Limb (tissue), 2 donors: Measurements from ENCODE around the gene OCIAD1.
A peak's percentile ranks its signal among the peaks of the same experiment; 100 is the strongest.
"Not testable (repeated sequence)": the region's sequence is repeated elsewhere in the genome, so short reads cannot be mapped to it uniquely, and the experiment has no call there.

Experiments used
- DNase-seq, 2 donors: peaks; one replicate each; pipeline ENCODE4 v3.0.0-alpha.2; 2016; ENCODE audit errors: extremely low spot score in 2 of 2

OCIAD1 gene

DNA sequence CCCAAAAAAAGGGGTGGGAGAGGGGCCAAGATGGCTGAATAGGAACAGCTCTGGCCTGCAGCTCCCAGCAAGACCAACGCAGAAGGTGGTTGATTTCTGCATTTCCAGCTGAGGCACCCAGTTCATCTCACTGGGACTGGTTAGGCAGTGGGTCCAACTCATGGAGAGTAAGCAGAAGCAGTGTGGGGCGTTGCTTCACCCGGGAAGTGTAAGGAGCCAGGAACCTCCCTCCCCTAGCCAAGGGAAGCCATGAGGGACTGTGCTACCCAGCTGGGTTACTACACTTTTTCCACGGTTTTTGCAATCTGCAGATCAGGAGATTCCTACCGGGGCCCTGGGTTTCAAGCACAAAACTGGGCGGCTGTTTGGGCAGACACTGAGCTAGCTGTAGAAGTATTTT is 13.9 kb upstream of the OCIAD1 start:
- DNase-seq: no peak

DNA sequence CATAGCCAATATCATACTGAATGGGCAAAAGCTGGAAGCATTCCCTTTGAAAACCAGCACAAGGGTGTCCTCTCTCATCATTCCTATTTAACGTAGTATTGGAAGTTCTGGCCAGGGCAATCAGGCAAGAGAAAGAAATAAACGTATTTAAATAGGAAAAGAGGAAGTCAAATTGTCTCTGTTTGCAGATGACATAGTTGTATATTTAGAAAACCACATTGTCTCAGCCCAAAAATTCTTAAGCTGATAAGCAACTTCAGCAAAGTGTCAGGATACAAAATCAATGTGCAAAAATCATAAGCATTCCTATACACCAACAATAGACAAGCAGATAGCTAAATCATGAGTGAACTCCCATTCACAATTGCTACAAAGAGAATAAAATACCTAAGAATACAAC is 9.5 kb upstream of the OCIAD1 start:
- DNase-seq: not testable (repeated sequence)

DNA sequence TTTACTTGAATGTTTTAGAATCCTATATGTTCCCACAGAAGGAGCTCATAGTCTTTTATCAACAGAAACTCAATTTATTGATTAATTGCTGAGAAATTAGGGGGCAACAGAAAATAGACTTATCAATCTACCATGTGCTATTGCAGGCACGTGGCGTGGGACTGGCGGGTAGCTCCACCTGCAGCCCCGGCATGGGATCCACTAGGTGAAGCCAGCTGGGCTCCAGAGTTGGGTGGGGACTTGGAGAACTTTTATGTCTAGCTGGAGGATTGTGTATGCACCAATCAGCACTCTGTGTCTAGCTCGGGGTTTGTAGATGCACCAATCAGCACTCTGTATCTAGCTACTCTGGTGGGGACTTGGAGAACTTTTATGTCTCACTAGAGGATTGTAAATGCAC is 3.3 kb upstream of the OCIAD1 start:
- DNase-seq: no peak

DNA sequence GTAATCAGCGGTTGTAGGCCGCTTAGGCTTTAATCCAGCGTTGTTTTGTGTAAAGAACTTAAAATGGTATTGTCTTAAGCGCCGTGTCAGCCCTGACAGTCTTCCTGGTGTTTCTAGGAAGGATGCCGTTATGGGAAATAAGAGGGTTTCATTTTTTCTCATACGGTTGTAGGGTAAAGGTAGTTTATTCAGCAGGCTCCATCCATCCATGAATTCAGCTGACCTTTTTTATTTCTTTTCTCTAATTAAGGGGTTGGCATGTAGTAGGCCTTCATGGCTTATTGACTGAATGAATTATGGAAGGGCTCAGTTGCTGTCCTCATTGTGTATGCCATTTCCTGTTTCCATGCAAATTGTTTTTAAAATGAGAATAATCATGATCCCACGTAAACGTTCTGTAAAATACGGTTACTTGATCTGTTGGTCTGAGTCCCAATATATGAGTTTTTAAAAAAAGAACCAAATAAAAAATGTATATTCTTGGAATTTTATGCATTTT is 693 bp downstream of the OCIAD1 start:
- peak in 1 of 2 donors; percentile 2 for DNase-seq

DNA sequence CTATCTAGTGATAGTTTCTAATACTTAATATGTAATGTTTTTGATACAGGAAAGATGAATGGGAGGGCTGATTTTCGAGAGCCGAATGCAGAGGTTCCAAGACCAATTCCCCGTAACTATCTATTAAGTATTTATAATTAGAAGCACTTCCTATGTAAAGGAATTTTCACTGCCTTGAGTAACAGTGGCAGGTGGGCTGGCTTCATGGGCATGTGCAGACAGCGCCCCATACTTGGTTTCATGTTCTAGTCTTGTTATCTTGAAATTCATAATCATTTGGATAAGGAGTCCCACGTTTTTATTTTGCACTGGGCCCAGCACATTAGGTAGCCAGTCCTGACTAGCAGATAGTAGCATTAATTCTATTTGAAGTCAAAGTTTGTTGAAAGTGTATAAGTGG is 1.7 kb downstream of the OCIAD1 start:
- peak in 1 of 2 donors; percentile 6 for DNase-seq

DNA sequence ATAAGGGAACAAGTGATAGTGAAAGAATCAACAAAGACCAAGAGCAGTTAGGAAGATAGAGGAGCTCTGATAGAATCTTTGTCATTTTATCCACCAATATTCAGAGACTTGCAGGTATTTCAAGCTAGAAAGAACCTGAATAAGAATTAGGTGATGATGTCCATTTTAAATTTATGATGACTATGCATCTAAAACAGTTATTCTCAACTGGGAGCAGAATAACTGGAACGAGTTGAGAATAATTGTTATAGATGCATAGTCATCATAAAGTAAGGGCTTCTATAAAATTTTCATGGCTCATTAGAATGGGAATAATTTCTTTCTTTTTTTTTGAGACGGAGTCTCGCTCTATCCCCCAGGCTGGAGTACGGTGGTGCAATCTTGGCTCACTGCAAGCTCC is 5.8 kb downstream of the OCIAD1 start:
- no peak for DNase-seq

DNA sequence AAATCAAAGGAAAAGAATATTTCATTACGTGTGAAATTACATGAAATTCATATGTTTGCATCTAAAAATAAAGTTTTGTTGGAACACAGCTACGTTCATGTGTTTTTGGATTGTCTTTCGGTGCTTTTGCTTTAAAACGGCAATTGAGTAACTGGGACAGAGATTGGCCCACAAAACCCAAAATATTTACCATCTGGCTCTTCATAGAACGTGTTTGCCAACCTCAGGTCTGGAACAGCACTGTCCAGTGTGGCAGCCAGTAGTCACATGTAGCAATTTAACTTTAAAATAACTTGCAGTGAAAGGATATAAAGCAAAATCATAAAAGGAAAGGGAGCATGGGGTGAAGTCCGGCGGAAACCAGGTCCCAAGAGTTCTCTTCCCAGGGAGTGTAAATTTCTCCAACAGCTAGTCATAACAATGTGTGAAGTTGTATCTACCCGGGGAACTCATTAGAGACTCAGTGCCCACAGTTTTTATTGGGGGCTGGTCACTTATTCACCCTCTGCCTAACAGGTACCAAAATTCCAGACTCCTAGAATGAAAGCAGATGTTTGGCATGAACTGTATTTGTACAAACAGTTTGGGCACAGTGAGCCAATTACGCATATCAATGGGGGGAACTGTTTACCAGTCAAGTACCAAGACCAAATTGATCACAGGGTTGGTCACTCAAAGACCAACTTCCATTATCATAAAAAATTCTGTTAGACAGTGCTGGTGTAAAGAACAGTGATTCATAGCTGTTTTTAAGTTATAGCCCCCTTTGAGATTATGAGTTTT is 10.3 kb downstream of the OCIAD1 start:
- DNase-seq: no peak

DNA sequence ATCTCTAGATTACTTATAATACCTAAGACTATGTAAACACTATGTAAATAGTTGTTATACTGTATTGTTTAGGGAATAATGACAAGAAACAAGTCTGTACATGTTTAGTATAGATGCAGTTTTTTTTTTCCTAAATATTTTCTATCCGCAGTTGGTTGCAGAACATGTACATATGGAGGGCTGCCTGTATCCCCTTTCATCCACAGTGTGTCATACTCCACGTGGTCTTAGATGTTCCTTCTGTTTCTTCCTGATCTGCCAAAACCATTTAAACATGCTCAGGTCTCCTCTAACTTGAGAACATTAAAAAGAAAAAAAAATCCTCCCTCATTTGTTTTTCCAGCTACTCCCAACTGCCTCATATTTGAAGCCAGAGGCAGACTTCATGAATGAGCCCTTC is 14.0 kb downstream of the OCIAD1 start:
- no peak for DNase-seq

DNA sequence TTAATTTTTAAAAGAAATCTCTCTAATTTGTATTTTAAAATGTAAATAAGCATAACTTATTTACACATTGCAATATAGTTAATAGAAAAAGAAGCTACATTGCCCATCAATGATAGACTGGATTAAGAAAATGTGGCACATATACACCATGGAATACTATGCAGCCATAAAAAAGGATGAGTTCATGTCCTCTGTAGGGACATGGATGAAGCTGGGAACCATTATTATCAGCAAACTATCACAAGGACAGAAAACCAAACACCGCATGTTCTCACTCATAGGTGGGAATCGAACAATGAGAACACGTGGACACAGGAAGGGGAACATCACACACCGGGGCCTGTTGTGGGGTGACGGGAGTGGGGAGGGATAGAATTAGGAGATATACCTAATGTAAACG is 17.9 kb downstream of the OCIAD1 start:
- DNase-seq: not testable (repeated sequence)

DNA sequence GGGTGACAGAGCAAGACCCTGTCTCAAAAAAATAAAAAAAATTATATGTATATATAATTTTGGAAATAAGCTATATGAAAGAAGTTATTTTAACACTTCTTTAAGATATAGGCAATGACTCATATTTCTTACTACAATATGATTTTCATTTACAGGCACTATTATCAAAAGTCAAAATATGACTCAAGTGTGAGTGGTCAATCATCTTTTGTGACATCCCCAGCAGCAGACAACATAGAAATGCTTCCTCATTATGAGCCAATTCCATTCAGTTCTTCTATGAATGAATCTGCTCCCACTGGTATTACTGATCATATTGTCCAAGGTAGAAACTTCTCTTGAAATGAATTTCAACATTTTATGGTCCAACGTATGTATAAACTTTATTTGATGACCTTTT is 20.8 kb downstream of the OCIAD1 start:
- no peak for DNase-seq

DNA sequence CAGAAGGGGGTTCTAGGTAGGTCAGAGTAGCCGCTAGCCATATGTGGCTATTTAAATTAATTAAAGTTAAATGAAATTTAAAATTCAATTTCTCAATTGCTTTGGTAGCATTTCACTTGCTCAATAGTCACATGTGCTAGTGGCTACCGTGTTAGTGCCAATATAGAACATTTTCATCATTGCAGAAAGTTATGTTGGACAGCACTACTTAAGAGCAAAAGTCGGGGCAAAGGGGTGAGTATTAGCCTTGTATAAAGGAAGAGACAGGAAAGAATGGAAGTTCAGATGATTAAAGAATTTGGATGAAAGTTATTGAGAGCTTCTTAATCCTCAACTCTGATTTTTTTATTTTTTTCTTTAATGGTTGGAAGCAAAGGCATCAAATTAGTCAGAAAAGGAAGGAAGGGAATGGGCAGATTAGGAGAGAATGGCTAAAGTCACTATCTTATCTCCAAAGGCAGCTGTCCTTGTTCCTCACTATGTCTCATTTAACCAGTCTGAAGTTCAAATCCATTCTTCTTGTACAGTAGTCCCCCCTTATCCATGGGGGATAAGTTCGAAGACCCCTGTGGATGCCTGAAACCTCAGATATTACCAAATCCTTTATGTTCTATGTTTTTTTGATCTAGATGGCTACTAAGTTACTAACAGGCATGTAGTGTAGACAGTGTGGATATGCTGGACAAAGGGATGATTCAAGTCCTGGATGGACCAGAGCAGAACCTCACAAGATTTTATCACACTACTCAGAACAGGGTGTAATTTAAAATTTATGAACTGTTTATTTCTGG is 22.9 kb downstream of the OCIAD1 start:
- no peak for DNase-seq

DNA sequence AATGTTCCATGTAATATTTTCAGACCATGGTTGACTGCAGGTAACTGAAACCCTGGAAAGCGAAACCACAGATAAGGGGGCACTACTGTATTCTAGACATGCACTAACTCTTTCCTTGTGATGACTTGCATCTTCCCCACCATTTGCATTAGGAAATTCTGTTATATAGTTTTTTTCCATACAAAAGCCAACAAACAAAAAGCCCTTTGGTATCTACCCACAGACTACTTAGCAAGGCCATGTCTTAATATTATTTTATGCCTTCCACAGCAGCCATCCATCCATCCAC is 23.5 kb downstream of the OCIAD1 start:
- DNase-seq: no peak

DNA sequence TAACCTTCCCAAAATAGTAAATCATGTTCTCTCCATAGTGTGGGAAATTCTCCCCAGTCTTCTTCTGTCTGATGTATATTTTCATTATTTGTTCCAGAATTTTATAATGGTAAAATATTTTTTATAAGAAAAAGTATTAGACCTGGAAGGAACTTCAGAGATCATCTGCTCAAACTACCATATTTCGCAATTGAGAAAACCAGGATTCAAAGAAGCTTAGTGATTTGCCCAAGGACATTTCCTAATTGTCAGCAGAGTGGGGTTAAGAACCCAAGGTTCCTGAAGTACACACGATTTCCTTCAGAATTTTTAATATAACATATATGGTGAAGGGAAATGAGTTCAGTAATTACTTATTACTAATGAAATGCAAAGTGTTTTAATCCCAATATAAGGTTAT is 24.1 kb downstream of the OCIAD1 start:
- no peak for DNase-seq

DNA sequence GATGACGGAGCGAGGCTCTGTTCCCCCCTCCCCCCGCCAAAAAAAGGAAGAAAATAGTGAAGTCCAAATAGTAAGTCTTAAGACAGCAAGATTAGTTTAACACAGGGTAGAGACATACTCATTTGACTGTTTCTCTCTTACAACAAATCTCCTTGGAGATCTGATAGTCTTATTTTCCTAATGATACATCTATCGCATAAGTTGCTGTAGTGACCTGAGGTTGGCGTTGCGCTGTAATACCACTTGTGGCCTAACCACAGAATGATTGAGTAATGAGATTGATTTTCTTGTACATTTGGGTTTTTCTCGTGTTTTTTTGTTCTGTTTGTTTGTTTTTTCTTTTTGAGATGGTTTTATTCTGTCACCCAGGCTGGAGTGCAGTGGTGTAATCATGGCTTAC is 27.2 kb downstream of the OCIAD1 start:
- DNase-seq: no peak

DNA sequence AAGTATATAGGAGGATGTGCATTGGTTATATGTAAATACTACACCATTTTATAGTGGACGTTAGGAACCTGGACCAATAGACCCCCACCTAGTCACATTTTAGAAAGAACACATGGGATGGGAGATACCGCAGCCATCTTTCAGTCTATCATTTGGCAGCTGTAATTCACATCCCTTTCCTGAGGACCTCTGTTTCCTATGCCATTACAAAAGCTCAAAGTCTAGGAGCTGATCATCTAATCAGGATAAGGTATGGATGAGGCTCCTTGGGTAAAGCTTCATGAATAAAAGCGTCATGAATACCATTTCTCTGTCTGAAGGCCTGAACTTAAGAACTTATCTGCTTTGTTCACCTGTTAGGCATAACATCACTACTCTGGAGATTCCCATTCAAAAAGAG is 31.1 kb downstream of the OCIAD1 start:
- DNase-seq: no peak

DNA sequence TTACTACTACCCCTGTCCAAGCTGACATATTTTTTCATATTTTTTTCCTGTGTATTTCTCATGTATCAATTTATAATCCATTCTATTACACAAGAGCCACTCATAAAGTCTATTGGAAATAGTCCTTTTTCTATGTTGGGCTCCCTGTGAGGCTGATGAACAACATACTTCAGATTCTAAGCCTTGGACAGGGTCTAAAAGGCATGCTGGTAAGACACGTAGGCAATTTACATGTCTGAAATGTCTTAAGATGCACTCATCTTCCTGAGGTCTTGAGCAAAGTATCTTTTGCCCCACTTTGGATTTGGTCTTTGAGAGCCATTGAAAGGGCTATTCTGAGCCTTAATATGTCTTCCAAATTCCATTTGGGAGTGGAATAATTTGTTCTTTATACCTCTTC is 31.8 kb downstream of the OCIAD1 start:
- DNase-seq: no peak

DNA sequence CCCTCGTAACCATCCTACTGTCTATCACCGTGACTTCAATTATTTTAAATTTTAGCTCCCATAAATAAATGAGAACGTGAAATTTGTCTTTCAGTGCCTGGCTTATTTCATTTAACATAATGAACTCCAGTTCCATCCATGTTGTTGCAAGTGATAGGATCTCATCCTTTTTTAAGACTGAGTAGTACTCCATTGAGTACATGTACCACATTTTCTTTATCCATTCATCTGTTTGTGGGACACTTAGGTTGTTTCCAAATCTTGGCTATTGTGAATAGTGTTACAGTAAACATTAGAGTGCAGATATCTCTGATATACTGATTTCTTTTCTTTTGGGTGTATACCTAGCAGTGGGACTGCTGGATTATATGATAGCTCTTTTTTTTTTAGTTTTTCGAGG is 32.8 kb downstream of the OCIAD1 start:
- DNase-seq: no peak

DNA sequence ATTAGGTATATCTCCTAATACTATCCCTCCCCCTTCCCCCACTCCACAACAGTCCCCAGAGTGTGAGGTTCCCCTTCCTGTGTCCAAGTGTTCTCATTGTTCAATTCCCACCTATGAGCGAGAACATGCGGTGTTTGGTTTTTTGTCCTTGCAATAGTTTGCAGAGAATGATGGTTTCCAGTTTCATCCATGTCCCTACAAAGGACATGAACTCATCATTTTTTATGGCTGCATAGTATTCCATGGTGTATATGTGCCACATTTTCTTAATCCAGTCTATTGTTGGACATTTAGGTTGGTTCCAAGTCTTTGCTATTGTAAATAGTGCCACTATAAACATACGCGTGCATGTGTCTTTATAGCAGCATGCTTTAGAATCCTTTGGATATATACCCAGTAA is 33.8 kb downstream of the OCIAD1 start:
- DNase-seq: not testable (repeated sequence)

DNA sequence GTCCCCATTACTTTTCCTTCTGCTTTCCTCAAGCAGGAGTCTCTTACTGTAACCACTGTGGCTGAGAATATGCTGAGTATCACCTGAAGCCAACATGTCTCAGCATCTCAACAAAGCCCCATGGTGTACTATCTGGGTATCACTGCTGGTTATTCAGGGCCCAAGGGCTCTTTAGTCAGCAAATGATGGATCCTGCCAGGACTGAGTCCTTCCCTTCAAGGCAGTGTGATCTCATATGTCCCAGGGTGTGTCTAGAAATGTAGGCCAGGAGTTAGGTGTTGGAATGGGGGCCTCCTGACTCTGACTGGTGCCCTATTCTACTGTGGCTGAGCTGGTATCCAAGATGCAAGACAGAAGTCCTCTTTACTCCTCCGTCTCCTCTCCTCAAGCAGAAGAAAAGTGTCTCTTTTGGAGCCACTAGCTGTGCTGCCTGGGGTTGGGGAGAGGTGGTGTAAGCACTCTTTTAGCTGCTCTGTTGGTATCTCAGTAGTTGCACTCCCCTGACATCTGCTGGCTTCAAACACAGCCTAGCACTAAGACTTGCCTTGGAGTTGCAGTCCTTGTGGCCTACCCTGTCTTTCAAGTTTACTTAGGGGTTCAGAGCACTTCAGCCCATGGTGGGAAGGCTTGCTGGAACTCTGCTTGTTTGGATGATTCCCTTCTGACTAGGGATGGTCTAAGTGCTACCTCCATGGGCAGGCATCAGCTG is 47.1 kb downstream of the OCIAD1 start:
- no peak for DNase-seq

DNA sequence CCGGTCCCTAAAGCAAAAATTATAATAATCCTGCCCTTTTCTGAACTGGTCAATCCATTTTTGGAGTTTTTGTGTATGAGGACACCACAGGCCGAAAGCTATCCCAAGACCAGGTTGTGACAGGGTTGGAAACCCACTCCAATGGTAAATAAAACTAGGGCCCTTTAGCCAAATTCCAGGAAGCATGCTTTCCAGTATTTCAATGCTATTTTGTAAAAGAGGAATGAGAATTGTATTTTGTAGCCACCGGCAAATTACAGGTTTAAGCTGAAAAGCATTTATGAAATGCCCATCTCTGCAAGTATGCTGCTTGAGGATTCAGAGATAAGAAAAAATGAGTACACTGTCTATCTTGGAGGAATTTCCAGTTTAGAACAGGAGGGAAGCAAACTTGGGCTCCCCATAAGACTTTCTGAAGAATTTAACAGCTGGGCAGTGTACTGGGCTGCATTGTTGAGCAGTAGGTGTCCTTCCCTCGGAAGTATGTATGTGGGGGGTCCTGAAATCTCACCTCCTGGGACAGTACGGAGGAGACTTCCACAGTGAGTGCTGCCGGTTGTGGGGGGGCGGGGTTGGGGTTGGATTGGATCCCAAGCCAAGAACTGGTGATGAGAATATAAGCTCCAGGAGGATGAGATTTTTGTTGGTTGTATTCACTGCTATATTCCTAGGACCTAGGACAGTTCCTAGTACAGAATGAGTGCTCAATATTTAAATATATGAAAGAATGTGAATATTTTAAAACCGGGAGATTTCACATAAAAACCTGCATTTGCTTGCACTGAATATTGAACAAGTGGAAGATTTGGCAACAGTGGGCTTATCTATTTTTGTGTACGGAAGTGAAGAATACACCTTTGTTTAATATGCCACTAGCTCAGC is 48.9 kb downstream of the OCIAD1 start:
- DNase-seq: no peak

DNA sequence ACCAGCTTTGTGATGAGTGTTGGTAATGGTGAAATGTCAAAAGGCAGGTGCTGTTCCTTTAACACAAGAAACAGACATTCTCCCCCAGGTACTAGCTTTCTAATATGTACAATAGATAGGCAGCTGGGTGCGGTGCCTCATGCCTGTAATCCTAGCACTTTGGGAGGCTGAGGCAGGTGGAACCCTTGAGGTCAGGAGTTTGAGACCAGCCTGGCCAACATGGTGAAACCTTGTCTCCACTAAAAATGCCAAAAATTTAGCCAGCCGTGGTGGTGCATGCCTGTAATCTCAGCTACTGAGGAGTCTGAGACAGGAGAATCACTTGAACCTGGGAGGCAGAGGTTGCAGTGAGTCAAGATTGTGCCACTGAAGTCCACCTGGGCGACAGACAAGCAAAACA is 50.8 kb downstream of the OCIAD1 start:
- DNase-seq: not testable (repeated sequence)
